Amygdala (tissue), 56 donors: ENCODE data around the gene LRFN2.

Source experiments
- DNase-seq, 56 donors: peaks; one replicate each; lab custom pipeline; 2025; lab: John Stamatoyannopoulos, UW

The LRFN2 gene

DNA sequence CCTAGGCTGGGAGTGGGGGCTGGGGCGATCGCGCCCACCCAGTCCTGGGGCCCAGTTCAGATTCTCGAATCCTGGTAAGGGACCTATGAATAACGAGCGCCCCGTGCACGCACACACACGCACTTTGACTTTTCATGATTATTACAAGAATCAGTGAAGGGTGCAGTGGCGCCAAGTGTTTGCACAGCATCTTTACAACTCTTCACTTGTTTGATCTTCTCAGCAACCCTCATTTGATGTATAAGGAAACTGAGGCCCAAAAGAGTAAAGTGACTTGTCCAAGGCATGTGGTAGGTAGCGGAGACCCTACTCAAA lies 863 bp upstream of the LRFN2 start:
- DNase-seq, result no peak

DNA sequence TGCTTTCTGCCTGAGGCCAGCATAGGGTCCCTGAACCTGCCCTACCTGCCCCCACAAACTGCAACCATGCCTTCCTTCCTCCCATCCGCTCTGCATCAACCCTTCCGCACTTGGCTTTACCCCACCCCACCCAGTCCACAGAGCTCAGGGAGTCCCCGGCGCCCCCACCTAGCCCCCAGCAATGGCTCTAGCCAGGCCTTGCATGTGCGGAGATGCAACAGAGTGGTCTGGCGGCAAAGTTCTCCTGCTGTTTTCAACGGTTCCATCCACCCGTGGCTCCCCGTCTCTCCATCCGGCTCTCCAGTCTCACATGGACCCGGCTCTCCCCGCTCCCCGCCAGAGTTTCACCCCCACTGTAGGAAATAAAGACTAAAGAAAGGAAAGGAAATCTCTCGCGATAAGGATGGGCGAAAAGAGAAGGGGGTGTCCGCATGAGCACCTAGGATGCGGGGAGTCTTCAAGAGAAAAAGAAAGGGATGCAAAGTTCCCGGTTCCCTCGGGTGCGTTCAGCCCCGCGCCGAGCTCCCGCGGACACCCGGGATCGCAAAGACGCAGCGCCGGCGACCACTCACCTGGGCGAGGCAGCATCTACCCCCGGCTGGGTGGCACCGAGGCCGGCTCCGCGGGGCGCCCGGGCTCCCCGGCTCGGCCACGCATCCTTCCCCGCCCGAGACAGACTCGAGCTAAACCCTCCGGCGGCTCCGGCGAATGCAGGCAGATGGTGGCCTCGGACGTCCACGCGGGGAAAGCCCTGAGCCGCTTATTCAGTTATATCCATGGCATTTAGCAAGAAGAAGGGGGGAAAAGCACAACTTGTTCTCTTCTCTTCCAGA lies 579 bp downstream of the LRFN2 start:
- peak in 12 of 56 donors; percentile 13 to 58 (median 34) for DNase-seq

DNA sequence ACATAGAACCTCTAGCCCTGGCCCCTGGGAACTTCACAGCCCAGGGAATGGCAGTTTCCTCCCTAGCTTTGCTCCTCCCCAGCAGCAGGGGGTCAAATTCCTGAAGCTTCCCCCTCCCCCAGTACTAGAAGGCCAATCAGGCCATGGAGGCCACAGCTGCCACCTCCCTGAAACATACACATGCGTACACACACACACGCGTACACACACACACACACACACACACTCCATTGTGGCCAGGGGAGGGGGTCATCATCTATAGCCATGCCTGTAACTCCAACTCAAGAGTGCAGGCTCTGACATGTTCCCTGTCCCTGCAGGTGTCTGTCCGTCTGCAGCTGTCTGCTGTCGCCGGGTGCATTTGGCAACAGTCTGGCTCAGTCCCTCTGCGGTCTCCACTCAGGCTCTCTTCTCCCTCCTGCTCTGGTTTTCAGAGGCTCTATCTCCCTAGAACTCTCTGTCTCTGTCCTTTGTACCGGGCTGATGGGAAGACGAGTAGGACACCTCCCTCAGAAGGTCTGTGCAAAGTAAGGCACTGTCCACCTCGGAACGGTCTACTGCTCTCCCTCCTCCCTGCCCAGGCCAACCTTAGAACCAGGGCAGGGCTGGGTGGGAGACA lies 1.4 kb downstream of the LRFN2 start:
- peak in 7 of 56 donors; percentile 10 to 36 (median 25) for DNase-seq

DNA sequence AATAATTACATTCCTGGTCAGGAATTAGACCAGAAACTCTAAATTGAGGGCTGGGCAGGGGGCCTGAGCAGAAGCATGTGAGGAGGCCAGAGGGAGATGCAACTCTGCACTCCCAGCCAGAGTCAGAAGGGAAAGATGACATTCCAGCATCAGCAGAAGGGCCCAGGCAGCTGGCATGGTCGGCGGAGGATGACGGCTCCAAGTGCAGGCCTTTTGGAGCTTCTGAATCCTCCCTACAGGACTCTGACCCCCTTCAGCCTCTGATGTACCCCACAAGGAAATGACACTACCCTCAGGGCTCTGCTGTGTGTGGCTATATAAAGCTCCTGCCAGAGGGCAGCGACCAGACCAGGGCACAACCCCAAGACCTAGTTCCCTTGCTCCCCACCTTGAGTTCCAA lies 1.9 kb downstream of the LRFN2 start:
- no peak for DNase-seq

DNA sequence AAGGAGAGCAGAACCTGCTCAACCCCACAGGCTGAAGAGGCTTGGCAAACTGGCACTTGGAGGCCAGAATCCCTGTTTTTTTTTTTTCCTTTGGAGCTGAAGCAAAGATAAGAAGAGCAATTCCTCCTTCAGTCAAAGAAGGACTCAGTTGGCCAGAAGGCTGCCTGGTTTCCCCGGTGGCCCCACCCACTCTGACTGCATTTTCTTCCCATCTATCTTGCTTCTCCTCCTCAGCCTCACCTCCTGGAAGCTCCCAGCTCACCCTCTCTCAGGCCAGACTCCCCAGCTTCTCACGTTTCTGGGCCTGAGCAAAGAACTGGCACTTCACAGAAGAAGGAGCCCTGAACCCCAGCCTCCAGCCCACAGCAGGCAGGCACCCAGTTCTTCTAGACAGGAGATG lies 2.4 kb downstream of the LRFN2 start:
- DNase-seq, result peak in 6 of 56 donors; percentile 10 to 37 (median 14)

DNA sequence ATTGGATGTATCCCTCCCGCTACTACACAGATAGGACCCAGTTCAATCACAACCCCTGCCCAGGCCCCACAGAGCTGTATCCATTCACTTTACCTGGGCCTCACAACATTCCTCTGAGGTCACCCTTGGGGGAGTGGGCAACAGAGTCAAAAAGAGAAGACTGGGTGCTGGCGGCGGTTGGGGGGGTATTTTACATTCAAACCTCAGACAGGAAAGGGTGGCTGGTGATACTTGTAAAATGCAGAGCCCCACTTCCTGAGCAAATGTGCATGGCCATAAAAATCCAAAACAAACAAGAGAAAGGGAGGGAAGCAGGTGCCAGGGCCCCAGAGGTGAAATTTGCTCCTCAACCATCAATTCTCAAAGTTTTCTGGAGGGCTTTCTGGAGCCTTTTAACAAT lies 3.5 kb downstream of the LRFN2 start:
- DNase-seq, result no peak

DNA sequence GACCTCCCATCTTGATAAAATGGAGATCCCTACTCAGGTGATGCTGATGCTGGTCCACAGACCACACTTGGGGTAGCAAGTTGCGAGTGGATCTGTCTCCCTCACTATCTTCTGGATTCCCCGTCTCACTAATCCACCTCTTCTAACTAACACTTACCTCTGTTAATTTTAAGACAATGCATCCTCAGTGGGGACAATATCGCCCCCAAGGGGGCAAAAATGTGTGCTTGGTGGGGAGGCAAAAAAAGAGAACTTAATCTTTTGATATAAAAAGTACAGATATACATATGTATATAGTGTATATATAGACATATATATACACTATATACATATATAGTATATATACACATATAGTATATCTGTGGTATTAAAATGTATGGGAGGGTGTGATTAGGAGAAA lies 4.3 kb downstream of the LRFN2 start:
- DNase-seq, result no peak

DNA sequence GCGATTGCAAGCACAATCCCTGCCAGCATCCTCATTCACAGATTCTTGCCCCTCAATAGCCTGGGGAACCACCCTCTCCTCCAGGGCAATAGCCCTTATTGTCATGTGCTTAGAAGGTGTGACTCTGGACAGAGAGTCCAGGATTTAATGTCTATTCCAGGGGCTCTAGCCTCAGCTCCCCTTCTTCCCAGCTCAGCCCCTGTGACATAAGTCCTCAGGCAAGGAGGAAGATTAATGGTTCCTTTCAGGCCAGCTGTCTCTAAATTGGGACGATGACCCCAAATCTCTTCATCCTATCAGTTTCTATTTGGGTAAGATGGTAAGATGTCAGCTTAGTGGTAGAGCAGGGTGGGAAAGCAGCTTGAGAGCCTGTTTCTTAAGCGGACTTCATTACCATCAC lies 8.1 kb downstream of the LRFN2 start:
- no peak for DNase-seq

DNA sequence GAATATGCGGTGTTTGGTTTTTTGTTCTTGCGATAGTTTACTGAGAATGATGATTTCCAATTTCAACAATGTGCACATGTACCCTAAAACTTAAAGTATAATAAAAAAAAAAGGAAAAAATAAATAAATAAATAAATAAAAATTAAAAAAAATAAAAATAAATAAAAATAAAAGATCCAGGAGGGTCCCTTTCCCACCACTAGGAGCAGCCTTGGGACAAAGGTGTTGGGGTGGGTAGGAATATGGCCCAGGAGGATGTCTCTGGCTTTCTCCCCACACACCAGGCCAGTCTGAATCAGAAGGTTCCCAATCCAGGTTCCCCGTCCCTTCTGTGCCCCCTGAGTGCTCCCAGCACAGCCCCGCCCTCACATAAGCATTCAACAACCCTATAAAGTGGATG lies 9.5 kb downstream of the LRFN2 start:
- no peak for DNase-seq

DNA sequence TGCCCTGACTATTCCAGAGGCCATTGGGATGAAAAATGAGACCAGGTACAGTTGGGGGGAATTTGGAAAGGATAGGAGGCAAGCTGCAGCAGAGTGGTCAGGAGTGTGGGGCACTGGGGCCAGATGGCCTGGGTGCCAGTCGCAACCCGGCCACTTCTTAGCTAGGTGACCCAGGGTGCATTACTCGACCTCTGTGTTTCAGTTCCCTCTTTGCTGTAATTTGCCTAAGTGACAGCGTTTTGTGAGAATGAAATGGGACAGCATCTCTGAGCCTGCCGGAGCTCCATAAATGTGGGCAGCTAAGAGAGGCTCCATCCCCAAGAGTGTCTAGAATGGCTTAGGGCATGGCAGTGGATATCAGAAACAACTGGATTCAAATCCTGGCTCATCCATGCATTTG lies 13.9 kb downstream of the LRFN2 start:
- no peak for DNase-seq

DNA sequence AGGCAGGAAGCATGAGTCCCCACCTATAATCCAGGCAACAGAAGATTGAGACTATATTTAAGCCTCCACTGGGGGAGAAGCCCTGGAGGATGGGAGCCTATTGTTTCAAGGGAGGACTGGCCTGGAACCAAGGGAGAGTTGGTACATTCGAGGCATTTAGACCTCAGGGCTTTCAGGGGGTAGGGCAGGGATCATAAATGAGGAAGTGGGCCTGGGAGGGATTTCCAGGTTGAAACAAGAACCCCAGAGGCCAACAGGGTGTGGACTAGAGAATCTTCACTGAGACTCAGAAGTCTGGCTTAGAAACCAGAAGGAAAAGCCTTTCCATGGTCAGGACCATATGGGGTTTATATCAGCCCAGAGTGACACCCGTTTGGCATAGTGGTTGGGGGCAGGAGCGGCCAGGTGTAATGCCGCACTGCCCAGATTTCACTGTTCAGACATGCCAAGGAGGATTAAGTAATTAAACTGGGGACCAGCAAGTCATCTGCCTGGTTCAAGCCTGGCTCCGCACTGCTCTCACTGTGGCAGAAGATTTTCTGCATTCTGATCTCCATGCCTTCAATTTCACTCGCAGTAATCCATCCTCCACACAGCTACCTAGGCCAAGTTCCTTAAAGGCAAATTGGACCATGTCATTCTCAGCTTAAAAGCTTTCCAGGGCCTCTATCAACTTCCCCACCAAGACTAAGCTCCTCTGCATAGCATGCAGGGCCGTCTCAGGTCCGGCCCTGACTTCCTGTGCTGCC lies 17.8 kb downstream of the LRFN2 start:
- DNase-seq, result no peak

DNA sequence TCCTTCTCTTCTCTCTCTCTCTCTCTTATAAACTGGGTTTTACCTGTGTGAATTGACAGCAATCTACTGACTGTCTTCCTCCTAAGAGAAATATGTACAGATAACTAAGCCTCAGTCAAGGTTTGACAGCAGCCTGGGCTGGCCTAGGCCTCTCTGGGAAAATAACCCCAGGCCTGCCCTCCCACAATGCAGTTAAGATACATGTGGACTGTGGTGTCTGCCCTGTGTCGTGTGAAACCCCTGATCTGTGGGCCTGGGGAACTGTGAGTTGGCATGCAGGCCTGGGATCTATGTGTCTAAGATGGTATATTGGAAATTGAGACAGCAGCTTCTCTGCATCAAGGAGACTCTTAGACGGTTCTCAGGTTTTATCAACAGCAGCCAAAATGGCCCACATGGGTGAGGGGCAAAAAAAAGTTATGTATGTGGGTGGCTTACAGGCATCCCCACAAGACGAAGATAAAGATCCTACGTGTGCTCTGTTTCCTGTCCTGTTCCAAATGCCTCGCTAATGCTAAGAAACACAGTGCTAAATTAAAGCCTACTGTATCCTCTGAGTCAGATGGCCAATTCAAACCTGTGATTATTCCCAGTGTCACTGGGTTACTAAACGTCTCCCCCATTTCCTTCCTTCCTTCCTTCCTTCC lies 19.0 kb downstream of the LRFN2 start:
- no peak for DNase-seq

DNA sequence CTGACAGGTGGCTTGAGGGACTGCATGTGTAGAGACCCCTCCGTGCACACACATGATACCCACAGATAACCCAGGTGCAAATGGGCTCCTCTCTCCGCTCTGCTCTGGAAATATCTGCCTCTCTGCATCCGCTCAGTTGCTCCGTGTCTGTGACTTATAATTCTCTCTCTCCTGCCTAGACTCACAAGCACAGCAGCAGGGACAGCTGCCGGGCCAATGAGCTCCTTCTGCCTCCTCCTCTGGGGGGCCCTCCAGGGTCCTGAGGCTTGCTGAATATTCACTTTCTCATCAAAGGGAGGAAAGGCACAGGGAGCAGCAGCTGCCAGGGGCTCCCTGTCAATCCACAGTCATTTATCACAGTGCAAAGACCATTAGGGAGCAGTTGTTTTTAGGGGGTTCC lies 24.1 kb downstream of the LRFN2 start:
- no peak for DNase-seq

DNA sequence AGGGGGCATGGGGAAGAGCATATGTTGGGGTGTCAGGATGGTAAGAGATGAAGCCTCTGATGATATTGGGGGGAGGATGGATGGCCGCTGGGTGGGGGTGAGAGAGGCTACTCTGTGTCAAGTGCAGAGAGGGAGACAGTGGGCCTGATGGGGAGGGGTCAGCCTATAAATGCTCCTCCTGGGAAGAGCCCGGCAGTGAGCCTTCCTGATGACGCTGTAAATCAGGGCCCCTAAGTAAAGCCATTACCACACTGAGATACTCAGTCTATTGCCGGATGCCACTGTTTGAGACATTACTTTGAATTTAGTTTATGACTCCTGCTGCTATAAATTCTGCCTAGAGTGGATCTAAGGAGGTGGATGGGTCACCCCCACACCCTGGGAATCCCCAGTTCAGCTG lies 28.1 kb downstream of the LRFN2 start:
- no peak for DNase-seq

DNA sequence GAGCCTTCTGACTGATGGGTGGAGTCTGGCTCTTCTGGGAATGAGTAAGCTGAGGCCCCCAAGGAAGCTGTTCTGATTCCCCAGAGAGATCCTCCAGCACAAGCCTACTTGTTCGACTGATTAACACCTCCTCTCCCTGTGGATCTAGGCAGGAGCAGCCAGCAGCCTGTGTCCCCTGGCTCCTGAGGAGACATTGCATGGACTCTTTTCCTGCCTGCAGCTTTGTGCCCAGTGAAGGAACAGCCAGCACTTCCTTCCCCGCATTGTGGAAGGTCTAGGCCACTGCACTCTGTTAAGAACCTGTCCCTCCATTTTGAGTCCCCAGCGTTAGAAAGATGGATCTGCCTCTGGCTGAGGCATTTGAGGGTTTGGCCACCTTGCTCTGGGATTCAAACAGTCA lies 29.1 kb downstream of the LRFN2 start:
- DNase-seq, result no peak

DNA sequence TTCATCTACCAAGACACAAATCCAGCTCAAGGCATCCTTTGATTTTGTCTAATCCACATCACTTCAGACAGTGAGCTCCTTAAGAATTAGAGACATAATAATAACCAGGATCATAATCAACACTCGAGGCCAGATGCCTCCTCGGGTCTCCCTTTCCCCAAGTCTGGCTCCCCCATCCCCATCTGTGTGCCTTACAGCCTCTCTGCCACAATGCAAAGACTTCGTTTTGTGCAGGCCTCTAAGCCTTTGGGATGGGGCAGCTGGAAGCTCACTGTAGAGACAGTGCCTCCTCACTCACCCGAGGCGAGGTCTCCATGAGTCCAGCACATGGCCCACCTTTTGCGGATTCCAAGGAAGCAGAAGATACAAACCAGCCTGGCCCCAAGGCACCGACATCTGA lies 30.3 kb downstream of the LRFN2 start:
- no peak for DNase-seq

DNA sequence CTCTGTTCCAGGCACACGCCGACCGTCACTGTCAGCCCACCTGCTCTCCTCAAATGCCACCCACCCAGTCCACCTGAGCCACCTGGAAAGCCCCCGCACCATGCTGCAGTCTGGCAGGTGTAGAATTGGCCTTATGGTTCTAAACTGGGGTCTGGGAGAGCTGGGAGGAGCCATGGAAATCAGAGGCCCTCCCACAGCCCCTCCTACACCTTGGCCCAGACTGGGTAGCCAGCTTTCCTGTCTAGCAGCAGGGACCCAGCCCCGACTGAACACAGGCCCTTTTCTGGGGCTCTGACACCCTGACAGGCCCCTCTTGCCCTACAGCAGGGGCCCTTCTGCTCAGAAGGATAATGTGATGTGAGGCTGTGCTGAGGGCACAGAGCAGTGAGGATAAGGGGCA lies 31.1 kb downstream of the LRFN2 start:
- no peak for DNase-seq

DNA sequence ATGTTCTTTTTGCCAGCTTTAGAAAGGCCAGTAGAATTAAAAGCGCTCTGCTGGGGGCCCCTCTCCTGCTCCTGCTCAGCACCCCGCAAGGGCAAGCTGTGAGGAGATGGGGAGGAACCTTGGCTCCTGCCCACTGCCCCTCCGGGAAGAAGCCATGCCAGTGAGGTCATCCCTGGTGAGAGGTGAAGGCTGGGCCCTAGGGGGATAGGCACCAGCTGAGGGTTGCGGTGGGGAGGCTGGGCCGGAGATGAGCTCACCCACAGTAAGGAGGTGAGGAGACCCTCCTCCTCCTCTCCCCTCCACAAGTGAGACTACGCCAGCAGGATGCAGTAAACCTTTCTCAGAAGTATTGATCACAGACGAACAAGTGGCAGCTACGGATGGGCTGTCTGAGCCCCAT lies 32.1 kb downstream of the LRFN2 start:
- DNase-seq, result no peak

DNA sequence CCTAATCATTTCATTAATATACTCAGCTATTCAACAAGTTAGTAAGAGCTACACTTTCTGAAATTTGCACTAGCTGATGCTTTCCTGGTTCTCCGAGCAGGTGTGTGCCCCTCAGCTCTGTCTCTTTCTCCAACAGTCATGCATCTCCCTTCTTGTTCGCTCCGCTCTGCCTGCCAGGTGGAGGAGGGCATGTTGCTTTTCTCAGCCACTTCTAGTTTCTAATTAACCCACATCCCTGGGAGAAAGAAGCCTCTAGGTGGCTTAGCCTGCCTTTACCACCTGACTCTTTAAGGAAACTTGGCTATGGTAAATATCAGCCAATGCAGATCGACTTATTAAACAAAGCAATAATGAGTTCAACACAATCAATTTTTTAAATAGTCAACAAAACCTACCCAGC lies 34.2 kb downstream of the LRFN2 start:
- DNase-seq, result no peak

DNA sequence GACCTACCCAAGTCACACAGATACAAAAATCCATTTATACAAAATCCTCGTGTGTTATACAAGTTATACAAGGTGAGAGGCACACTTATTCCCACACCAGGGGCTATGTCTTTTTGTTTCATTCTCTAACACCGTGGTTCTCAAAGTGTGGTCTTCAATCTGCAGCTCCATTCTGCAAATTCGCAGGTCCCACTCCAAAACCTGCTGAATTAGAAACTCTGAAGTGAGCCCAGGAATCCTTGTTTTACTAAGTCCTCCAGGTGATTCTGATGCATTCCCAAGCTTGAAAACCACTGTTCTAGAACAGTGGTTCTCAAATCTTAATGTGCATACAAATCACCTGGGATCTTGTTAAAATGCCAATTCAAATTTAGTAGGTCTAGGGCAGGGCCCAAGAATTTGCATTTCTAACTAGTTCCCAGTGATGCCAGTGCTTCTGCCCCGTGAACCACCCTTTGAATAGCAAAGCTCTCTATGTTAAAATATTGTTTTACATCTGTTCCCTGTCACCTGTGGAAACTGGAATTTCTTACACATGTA lies 35.1 kb downstream of the LRFN2 start:
- DNase-seq, result no peak
